Karpas-422 (cell line): ENCODE data around the gene GPC6. TPM values are rescaled to one million over a fixed set of nuclear protein-coding genes. Genes with fewer than 3 reads are reported as not detected.
"Not testable (repeated sequence)": the region's sequence is repeated elsewhere in the genome, so short reads cannot be mapped to it uniquely, and the experiment has no call there.

Experiments used
- DNase-seq: peaks from one replicate; pipeline ENCODE4 v3.0.0-alpha.2; 2015
- H2AFZ ChIP-seq: fragments of 200-600 bp; sonication (generic); 2 replicates; pipeline ENCODE4 v1.6.1; 2014; ENCODE audit warnings: antibody characterized with exemption, low read length, mixed read lengths
- H3K27ac ChIP-seq: fragments of 200-600 bp; sonication (generic); 2 replicates; pipeline ENCODE4 v1.5.1; 2014; ENCODE audit warnings: mild to moderate bottlenecking, low read length, moderate library complexity
- H3K27me3 ChIP-seq: fragments of 200-600 bp; sonication (generic); 2 replicates; pipeline ENCODE4 v1.6.1; 2014; ENCODE audit warnings: low read length, mixed read lengths
- H3K36me3 ChIP-seq: fragments of 200-600 bp; sonication (generic); 2 replicates; pipeline ENCODE4 v1.6.1; 2014; ENCODE audit warnings: low read length, mixed read lengths; ENCODE audit not compliant: insufficient read depth
- H3K4me1 ChIP-seq: fragments of 200-600 bp; sonication (generic); 2 replicates; pipeline ENCODE4 v1.6.1; 2014; ENCODE audit warnings: mild to moderate bottlenecking, low read length, mixed read lengths
- H3K4me2 ChIP-seq: fragments of 200-600 bp; sonication (generic); 2 replicates; pipeline ENCODE4 v1.6.1; 2014; ENCODE audit warnings: low read length, low read depth, mild to moderate bottlenecking; ENCODE audit not compliant: poor library complexity, severe bottlenecking
- H3K4me3 ChIP-seq: fragments of 200-600 bp; sonication (generic); 2 replicates; pipeline ENCODE4 v1.5.1; 2014; ENCODE audit warnings: mild to moderate bottlenecking, antibody characterized with exemption, low read length, mixed read lengths
- H3K79me2 ChIP-seq: fragments of 200-600 bp; sonication (generic); 2 replicates; pipeline ENCODE4 v1.6.1; 2014; ENCODE audit warnings: mild to moderate bottlenecking, low read length, mixed read lengths
- H3K9ac ChIP-seq: fragments of 200-600 bp; sonication (generic); 2 replicates; pipeline ENCODE4 v1.6.0; 2014; ENCODE audit warnings: low read length
- H3K9me2 ChIP-seq: fragments of 200-600 bp; sonication (generic), shearing (Covaris generic); replicated peaks from 2 replicates; pipeline ENCODE4 v1.6.0; 2014; ENCODE audit warnings: mild to moderate bottlenecking, low read length, moderate library complexity; ENCODE audit not compliant: insufficient read depth
- H3K9me3 ChIP-seq: fragments of 300-700, 200-600 bp; sonication (generic); 2 replicates; pipeline ENCODE4 v1.6.1; 2014; ENCODE audit warnings: low read length, mixed read lengths
- H4K20me1 ChIP-seq: fragments of 200-600 bp; sonication (generic); 2 replicates; pipeline ENCODE4 v1.6.1; 2014; ENCODE audit warnings: mild to moderate bottlenecking, antibody characterized with exemption, low read length, low read depth; ENCODE audit not compliant: insufficient read depth
- total RNA-seq: library from RNA; depleted of rRNA; stranded (reverse); fragments of >200 nt; shearing (Covaris generic); gene quantifications from 2 replicates; pipeline ENCODE4 v1.2.3, GENCODE V29; 2014; ENCODE audit warnings: low replicate concordance

The GPC6 gene
- total RNA-seq, 1 experiment from 2014 or later: not detected

GRCh38 chr13:93454676-93455235 lies 228.1 kb downstream of the GPC6 start:
- H3K79me2 ChIP-seq, H3K9ac ChIP-seq, DNase-seq, H3K36me3 ChIP-seq, H3K27me3 ChIP-seq, H2AFZ ChIP-seq, H3K4me2 ChIP-seq, H3K4me1 ChIP-seq, H3K9me2 ChIP-seq, H3K27ac ChIP-seq, H4K20me1 ChIP-seq, H3K4me3 ChIP-seq: not testable (repeated sequence)
- H3K9me3 ChIP-seq: peaks cover 15% of the 10 kb centered on the region

GRCh38 chr13:93455861-93456260 lies 229.3 kb downstream of the GPC6 start:
- Histone ChIP-seq H4K20me1 (no peaks in the 10 kb centered on the region), H3K9me3 (peaks cover 15% of the 10 kb centered on the region), H3K4me2 (no peak overlapping the region), H2AFZ (no peak overlapping the region), H3K79me2 (no peaks in the 10 kb centered on the region), H3K36me3 (no peaks in the 10 kb centered on the region), H3K9ac (no peak overlapping the region), H3K27me3 (no peaks in the 10 kb centered on the region), H3K4me3 (no peak overlapping the region), H3K4me1 (no peaks in the 10 kb centered on the region), H3K27ac (no peak overlapping the region), H3K9me2 (no peaks in the 10 kb centered on the region)
- no peak for DNase-seq

GRCh38 chr13:93460005-93460404 lies 233.4 kb downstream of the GPC6 start:
- no peaks in the 10 kb centered on the region for H3K79me2 ChIP-seq
- no peak overlapping the region for H3K9ac ChIP-seq
- no peaks in the 10 kb centered on the region for H3K4me1 ChIP-seq
- no peaks in the 10 kb centered on the region for H4K20me1 ChIP-seq
- no peaks in the 10 kb centered on the region for H3K9me2 ChIP-seq
- no peak overlapping the region for H3K4me3 ChIP-seq
- no peaks in the 10 kb centered on the region for H3K27me3 ChIP-seq
- no peak for DNase-seq
- no peak overlapping the region for H3K4me2 ChIP-seq
- H3K9me3 ChIP-seq: peaks cover 12% of the 10 kb centered on the region
- no peak overlapping the region for H3K27ac ChIP-seq
- H2AFZ ChIP-seq: no peak overlapping the region
- H3K36me3 ChIP-seq: no peaks in the 10 kb centered on the region

- Histone ChIP-seq H3K9ac (no peak overlapping the region), H3K27ac (no peak overlapping the region)
- DNase-seq: no peak
These were observed 235.5 kb downstream of the GPC6 start for GRCh38 chr13:93462151-93462550.

GRCh38 chr13:93466502-93467036 lies 240.0 kb downstream of the GPC6 start:
- H3K9me2 ChIP-seq: no peaks in the 10 kb centered on the region
- H3K4me1 ChIP-seq: no peaks in the 10 kb centered on the region
- no peaks in the 10 kb centered on the region for H3K27me3 ChIP-seq
- no peak overlapping the region for H2AFZ ChIP-seq
- no peak overlapping the region for H3K9ac ChIP-seq
- H3K4me3 ChIP-seq: no peak overlapping the region
- H3K4me2 ChIP-seq: no peak overlapping the region
- no peak for DNase-seq
- H3K36me3 ChIP-seq: no peaks in the 10 kb centered on the region
- no peaks in the 10 kb centered on the region for H3K79me2 ChIP-seq
- no peaks in the 10 kb centered on the region for H4K20me1 ChIP-seq
- no peak overlapping the region for H3K27ac ChIP-seq
- H3K9me3 ChIP-seq: peaks cover 9% of the 10 kb centered on the region; the same call in 1 of the 2 replicates

More at GRCh38 chr13:93462151-93462550, 235.5 kb downstream of the GPC6 start:
- Histone ChIP-seq H3K4me3 (no peak overlapping the region), H3K9me3 (peaks cover 13% of the 10 kb centered on the region), H3K36me3 (no peaks in the 10 kb centered on the region), H3K9me2 (no peaks in the 10 kb centered on the region), H3K79me2 (no peaks in the 10 kb centered on the region), H4K20me1 (no peaks in the 10 kb centered on the region), H3K4me2 (no peak overlapping the region), H3K27me3 (no peaks in the 10 kb centered on the region), H2AFZ (no peak overlapping the region), H3K4me1 (no peaks in the 10 kb centered on the region)

GRCh38 chr13:93467175-93467574 lies 240.6 kb downstream of the GPC6 start:
- no peak overlapping the region for H3K4me3 ChIP-seq
- no peaks in the 10 kb centered on the region for H3K9me2 ChIP-seq
- no peaks in the 10 kb centered on the region for H4K20me1 ChIP-seq
- H3K4me1 ChIP-seq: no peaks in the 10 kb centered on the region
- H3K9ac ChIP-seq: no peak overlapping the region
- no peak for DNase-seq
- H2AFZ ChIP-seq: no peak overlapping the region
- H3K36me3 ChIP-seq: no peaks in the 10 kb centered on the region
- H3K27me3 ChIP-seq: no peaks in the 10 kb centered on the region
- H3K4me2 ChIP-seq: no peak overlapping the region
- H3K79me2 ChIP-seq: no peaks in the 10 kb centered on the region
- H3K27ac ChIP-seq: no peak overlapping the region
- H3K9me3 ChIP-seq: peaks cover 12% of the 10 kb centered on the region; the same call in 1 of the 2 replicates

- Histone ChIP-seq H3K9me3 (peaks cover 22% of the 10 kb centered on the region), H3K4me3 (no peak overlapping the region), H3K4me1 (no peaks in the 10 kb centered on the region), H3K4me2 (no peak overlapping the region), H2AFZ (no peak overlapping the region), H3K27ac (no peak overlapping the region), H3K36me3 (no peaks in the 10 kb centered on the region), H3K9ac (no peak overlapping the region), H3K79me2 (no peaks in the 10 kb centered on the region), H3K27me3 (no peaks in the 10 kb centered on the region), H4K20me1 (no peaks in the 10 kb centered on the region), H3K9me2 (no peaks in the 10 kb centered on the region)
- DNase-seq: no peak
These were observed 241.8 kb downstream of the GPC6 start for GRCh38 chr13:93468433-93468832.

GRCh38 chr13:93472296-93472695 lies 245.7 kb downstream of the GPC6 start:
- Histone ChIP-seq H3K4me1 (no peaks in the 10 kb centered on the region), H3K27me3 (no peaks in the 10 kb centered on the region), H2AFZ (no peak overlapping the region), H3K9me3 (peaks cover 24% of the 10 kb centered on the region), H3K4me3 (no peak overlapping the region), H3K79me2 (no peaks in the 10 kb centered on the region), H3K9ac (no peak overlapping the region), H3K27ac (no peak overlapping the region), H3K4me2 (no peak overlapping the region), H3K9me2 (no peaks in the 10 kb centered on the region), H4K20me1 (no peaks in the 10 kb centered on the region), H3K36me3 (no peaks in the 10 kb centered on the region)
- DNase-seq: no peak
